Fibroblast of the conjunctiva (primary cell): ENCODE data around the gene HDLBP.

Experiments
- DNase-seq: peaks from one replicate; pipeline ENCODE4 v3.0.0-alpha.2; 2010; ENCODE audit warnings: low read depth

HDLBP gene

DNA sequence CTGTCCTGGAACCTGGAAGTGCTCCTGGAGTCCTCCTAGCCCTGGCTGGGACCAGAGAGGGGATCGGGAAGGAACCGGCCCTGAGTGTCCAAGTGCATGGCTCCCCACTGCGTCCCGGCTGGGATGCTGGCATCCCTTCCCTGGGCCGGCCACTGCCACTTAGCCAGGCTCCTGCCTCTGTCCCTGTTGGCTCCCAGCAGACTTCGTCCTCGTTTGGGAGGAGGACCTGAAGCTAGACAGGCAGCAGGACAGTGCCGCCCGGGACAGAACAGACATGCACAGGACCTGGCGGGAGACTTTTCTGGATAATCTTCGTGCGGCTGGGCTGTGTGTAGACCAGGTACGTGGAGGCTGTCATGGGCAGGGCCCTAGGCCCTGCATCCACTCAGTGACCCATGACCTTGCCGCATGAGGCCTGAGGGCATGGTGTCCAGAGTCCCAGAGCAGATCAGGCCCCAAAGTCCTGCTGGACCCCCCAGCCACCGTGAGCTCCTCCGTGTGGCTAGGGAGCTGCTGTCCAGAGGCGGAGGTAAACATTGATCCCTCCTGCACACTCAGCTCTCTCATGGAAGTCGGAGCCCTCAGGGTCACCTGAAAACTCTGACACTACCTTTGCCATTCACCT, 119.9 kb downstream of the HDLBP start:
- DNase-seq: no peak

DNA sequence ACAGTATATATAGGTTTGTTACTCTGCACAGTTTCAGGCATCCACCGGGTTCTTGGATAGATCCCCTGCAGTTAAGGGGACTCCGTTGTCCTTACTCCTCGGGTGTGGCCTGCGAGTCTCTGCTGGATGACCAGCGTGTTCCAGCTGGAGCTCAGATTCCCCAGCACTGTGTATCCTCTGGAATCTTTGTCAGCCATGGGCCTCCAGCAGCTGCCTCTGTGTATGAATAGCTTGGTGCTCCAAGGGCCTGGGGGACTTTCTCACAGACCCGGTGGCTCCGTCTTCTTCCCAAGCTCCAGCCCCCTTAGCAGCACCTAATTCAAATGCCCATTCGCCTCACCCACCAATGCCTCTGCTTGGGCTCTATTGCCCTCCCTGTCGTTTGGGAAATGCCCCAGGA, 120.7 kb downstream of the HDLBP start:
- DNase-seq: no peak

DNA sequence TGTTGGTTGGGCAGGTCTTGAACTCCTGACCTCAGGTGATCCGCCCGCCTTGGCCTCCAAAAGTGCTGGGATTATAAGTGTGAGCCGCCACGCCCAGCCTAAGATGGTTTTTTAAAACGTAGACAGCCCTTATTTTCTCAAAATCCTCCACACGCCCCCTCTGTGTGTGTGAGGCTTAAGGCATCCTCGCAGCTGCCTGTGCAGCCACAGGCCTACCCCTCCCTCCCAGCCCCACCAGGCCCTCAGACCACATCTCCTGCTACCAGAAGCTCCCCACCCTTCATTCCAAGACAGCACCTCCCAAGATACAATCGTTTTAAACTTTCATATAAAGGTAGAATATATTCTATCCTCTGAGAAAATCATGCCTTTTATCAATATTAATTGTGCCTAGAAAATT, 122.2 kb downstream of the HDLBP start:
- DNase-seq: no peak

DNA sequence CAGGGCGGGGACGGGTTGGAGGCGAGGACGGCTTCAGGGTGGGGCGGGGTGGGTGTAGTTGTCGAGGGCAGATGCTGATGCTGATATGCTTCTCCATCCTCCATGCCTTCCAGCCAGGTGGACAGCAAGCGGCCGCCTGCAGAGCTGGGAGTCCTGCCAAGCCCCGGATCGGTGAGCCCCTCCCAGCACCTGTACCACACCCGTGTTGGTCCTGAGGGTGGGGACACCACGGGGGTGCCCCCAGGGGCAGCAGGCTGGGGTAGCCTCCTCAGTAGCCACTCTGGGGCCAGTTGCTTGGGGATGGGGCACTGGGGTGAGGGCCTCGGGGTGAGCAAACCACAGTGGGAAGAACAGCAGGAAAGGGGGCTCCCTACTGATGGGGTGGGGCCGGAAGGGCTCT, 124.4 kb downstream of the HDLBP start:
- no peak for DNase-seq

DNA sequence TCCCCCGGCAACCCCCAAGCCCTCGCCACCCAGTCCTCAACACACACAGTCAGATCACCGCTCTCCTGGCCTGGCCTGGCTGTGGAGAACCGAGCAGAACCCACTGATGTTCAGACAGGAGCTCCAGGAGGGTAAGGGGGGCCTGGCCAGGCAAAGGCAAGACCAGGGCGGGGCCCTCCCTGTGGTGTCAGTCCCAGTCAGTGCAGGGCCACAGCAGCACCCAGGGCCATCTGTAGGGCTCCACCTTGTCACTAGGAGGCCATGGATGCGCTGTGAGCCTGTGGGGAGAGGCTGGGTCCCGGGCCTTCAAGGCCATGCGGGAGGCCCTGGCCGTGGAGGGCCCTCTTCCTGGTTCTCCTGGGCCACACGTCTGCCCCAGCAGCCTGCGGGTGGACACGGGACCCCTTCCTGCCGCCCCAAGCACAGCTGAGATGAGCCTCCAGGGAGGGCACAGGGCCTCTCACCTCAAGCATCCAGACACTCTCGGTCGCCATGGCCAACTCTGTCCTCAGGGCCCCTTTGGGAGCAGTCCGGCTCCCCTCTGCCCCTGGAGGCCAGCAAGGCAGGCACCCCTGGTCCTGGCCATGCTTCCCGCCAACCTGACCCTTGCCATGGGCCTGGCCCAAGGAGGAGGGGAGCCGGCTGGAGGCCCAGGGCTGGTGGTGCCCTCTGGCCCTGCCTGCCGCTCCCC, 125.0 kb downstream of the HDLBP start:
- no peak for DNase-seq

DNA sequence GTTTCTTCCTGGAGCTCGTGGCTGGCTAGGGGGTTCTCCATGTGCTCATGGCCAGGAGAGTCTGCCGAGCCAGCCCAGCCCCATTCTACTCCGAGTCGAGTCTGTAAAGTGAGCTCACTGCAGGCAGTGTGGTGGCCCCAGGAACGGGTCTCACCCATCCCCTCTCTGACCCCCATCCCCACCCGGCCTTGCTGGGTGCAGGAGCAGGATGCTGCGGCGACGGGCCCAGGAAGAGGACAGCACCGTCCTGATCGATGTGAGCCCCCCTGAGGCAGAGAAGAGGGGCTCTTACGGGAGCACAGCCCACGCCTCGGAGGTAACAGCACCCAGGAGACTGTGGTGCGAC, 125.6 kb downstream of the HDLBP start:
- no peak for DNase-seq

DNA sequence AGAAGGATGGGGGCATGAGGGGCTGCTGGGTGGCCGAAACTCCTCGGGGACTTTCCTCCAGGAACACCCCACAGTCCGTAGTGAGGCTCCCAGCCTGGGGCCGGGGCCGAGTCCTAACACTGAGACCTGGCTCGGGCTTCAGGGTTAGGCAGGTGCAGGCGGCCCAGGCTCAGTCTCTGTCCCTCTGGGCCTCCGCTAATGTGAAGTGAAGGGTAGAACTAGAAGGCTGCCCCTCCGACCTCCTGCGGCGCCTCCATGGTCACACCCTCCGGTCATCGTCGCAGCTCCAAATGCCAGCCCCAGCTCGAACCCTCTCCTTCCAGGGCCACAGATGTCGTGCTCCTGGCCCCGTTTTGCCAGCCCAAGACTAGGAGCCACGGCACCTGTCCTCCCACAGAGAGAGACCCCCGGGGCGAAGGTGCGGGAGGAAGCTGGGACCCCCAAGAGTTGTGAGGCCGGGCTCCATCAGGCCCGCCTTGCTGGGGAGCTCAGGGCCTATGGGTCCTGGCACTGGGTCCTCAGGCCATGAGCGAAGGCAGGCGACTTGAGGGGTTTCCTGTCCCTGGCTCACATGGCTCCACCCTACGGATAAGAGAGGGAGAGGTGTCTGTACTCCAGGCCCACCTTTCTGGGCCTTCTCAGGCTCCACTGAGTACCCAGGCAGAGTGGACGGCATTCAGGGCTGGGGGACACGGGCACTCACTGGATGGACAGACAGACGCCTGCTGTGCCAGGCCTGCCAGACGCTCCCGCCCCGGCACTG, 126.2 kb downstream of the HDLBP start:
- DNase-seq: no peak

DNA sequence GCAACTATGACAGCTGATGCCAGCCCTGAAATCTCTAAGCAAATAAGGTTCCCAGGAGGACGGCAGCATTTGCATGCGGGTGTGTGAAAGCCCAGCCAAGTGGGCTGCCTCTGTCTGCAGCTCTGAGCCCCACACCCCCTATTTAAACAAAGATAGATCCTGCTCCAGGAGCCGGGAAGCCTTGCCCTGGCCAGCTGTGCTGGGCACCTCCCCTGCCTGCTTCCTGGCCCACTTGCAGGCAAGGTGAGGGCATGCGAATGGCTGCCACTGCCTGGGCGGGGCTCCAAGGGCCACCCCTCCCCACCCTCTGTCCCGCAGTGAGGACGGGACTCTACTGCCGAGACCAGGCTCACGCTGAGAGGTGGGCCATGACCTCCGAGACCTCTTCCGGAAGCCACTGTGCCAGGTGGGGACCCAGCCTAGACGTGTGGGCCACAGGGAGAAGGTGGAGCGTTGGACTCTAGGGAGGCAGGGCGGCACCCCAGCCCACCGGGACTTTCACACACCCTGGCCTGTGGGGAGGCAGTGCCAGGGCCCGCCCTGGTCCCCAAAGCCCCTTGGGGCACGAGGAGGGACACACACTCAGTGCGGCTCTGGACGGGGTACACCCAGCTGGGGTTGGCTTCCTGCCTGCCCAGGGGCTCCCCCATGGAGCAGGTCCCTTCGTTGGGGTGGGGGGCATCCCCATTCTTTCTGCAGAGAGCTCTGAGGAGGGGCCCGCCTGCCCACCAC, 126.9 kb downstream of the HDLBP start, which contains the start of gene ANO7:
ANO7 (plus strand) TSS at position 317 of the 732 bp plus-strand sequence. CDS start 1,387 bp downstream, outside the sequence.
- no peak for DNase-seq

DNA sequence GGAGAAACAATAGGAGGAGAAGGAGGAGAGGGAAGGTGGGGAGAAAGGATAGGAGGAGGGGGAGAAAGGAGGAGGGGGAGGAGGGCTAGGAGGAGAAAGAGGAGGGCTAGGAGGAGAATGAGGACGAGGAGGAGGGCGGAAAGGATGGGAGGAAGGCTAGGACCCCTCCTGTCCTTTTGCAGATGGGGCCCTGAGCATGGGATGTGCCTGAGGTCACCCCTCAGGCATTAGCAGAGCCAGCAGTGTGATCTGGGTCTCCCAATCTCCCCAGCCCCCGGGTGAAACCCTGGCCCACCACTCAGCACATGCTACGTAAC, 127.6 kb downstream of the HDLBP start:
- no peak for DNase-seq

DNA sequence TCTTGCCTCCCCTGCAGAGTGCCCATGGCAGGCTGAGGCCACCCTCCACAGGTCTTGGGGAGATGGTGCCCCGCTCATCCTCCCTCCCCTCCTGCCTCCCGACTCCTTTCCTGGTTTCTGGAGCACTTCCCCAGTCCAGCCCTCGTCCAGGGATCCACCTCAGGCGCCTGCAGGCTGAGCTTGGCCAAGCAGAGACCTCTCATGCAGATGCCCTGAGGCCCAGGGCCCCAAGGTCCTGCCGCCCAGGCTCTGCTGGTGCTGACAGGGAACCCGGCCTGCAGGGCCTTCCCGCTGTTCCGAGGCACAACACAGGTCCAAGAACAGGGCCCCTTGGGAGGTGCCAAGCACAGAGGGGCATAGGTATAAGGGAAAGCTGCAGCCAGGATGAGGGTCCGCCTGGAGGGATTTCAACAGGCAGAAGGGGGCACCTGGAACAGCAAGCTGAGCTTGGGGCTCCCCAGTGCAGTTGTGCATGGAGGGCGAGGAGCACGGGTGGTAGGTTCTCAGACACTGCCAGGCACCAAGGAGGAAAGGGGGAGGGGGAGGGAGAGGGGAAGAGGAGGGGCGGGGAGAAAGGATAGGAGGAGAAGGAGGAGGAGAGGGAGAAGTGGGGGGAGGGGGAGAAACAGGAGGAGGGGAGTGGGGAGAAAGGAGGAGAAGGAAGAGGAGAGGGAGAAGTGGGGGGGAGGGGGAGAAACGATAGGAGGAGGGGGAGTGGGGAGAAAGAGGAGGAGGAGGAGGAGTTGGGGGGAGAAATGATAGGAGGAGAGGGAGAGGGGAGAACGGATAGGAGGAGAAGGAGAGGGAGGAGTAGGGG, 128.2 kb downstream of the HDLBP start:
- DNase-seq: no peak

DNA sequence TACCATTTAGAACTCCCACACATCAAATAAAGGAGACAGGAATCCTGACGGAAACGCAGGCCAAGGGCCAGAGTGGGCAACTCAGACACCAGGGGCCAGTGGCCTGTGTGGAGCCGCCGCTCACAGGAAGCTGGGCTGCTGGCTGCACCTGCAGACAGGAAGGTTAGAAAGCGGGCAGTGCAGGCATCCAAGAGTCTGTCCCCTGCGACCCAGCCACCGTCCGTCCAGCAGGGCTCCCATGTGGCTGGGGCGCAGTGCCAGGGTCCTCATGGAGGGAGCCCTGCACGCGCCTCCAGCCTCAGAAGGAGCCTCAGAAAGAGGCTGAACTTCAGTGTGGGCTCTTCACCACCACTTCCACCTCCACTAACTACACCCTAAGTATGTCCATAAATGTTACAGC, 129.5 kb downstream of the HDLBP start:
- DNase-seq: no peak

DNA sequence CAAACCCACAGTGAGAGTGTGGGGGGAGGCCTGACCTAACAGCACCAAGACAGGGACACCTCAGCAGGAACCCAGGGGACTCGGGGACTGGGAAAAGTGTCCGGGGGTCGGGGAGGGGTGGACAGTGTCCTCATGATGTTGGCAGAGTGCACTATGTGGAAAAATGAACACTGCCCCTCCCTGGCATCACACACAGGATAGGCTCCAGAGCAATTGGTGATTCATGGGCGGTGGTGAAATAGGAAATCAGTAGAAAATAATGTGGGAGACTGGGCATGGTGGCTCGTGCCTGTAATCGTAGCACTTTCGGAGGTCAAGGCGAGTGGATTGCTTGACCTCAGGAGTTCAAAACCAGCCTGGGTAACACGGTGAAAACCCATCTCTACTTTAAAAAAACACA, 130.6 kb downstream of the HDLBP start:
- DNase-seq: no peak

DNA sequence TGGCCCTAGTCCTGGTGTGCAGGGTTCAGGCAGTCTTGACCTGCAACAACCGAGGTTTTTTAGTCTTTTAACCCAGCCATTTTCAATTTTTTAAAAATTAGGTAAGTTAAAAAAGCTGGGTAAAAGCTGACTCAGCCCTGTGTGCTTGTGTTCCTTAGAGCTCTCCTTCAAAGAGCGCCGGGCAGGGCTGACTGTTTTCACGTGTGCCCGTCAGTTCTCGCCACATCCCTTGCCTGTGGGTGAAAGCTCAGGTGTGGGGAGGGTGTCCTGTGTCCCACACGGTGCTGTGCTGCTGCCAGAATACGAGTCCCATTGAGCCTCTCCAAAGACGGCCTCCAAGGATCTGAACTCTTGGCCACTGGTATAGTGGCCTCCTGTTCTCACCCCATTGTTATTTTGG, 132.3 kb downstream of the HDLBP start:
- no peak for DNase-seq

DNA sequence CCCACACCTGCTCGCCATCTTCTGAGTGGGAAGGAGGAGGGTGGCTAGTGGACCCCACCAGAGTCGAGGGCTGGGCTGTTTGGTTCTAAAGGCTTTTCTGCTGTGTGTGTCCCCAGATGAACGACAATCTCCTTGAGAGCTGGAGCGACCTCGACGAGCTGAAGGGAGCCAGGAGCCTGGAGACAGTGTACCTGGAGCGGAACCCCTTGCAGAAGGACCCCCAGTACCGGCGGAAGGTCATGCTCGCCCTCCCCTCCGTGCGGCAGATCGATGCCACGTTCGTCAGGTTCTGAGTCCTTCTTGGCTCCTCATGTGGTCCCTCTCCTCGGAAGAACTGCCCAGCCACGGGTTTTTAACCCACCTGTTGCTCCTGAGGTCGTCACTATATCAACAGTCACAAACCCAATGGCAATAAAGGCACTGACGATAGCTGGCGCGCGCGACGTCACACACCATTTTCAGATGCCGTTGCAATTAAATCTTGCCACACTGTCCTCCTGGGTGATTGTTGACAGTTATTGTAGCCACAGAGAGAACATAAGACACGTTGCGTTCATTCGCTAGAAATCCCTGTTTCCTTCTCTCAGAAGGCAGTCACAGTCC, 132.8 kb downstream of the HDLBP start:
- no peak for DNase-seq

DNA sequence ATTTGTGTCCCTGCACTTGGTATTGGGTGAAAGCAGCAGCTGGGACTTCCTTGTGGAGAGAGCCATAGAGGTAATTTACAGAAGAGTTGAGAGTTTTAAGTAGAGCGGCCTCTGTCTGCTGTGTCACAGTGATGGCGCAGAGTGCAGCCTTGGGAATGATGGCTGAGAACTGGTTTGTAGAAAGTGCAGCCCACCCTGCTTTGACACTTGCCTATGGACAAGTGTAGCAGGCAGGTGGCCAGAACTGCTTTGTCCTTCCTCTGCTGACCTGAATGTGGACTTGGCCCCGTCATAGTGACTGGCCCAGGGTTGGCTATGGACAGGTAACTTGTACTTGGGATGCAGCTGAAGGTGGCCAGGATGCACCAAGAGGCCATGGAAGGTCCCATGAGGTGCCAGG, 133.3 kb downstream of the HDLBP start:
- DNase-seq: no peak

DNA sequence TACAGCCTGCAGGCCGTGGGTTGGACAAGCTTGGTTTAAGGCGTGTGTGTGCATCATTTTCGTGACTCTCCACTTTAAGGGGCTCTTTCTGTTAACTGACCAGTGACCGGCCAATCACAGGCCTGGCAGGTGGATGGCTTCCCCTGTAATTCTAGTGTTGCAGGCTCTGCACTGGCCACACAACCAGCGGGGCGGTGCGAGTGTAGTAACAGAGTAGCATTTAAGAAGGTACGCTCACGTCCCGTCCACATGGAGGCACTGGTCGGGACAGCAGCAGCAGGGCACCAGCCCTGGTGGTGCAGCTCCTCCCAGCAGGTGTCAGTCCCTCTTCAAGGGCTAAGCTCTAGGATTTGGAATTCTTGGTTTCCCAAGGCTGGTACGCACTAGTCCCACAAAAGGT, 135.0 kb downstream of the HDLBP start:
- no peak for DNase-seq

DNA sequence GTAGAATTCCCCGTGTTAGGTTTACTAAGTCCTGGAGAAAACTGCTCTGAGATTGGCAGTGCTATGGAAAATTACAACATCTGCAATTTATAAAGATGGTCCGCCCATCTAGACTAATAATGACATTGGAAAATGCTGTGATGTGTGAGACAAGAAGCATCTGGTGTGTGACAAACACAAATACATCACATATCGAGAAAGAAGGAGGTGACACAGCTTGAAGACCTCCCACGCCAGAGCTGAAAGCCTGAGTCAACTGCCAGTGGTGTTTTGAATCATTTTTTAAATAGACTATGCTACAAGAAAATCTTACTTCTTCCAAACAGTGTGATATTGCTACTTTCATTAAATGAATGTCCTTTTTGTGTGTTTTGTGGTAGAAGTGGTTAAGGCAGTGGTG, 135.6 kb downstream of the HDLBP start:
- DNase-seq: no peak

DNA sequence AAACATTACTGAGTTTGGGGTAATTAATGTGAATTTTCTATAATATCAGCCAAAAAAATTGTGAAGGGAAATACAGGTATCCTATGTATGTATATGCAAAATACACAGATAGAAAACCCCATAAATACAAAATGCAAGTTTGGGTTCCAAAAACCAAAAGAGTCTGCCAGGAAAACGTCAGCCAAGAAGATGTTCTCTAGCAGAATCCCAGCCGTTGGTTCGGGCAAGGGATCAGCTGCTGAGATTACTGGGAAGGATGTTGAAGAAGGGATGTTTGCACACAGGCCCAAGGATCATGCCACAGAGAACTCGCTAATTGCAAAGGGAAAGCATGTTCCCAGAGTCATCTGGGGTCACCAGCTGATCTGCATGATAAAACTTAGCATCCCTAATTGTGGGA, 136.5 kb downstream of the HDLBP start:
- DNase-seq: no peak

DNA sequence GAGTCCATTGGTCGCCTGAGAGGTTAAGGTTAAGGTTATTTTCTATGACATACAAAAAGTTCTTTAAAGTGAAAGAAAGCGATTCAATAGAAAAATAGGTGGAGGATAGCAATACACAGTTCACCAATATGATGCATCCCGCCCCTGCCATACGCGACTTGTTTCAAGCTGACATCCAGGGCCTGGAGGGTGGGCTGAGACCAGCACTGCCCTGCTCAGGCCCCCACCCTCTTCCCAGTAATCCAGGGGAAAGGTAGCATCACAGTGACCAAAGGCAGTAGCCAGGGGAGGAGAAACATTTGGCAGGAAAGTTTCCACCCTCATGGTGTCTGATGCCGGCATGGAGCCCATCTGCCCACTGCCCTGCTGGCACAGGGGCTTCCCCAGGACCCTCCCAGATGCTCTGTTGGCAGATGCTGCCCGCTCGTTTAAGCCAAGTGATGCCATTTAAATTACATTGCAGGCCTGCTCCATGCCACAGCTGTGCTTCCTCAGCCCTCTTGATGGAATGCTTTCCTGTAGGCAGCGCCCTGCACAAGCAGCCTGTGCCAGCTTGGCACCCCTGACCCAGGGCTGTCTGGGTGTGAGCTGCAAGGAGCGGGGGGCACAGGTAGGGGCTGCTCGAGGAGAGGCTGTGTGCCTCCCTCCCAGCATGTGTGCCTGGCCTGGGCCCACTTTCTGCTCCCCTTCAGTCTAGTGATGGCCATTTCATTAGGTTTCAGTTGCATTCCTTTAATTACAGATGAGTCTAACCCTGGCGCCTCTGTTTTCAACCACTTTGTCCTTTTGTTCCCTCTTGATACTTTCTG, 137.7 kb downstream of the HDLBP start:
- no peak for DNase-seq
